Measurements from ENCODE around the gene LNX2. TPM values are rescaled to one million over a fixed set of nuclear protein-coding genes. Genes with fewer than 3 reads are reported as not detected.

LNX2 gene
- total RNA-seq, 4 donors from 2014 or later, result 5.0 to 6.6 (median 5.7) TPM

GRCh38 chr13:27662738-27663470 lies 42.6 kb upstream of the LNX2 start:
- no peak for DNase-seq (ENCODE audit: low spot score)
- no peak for ATAC-seq (ENCODE audit: low FRiP score)
- TF ChIP-seq, protein P1, sequence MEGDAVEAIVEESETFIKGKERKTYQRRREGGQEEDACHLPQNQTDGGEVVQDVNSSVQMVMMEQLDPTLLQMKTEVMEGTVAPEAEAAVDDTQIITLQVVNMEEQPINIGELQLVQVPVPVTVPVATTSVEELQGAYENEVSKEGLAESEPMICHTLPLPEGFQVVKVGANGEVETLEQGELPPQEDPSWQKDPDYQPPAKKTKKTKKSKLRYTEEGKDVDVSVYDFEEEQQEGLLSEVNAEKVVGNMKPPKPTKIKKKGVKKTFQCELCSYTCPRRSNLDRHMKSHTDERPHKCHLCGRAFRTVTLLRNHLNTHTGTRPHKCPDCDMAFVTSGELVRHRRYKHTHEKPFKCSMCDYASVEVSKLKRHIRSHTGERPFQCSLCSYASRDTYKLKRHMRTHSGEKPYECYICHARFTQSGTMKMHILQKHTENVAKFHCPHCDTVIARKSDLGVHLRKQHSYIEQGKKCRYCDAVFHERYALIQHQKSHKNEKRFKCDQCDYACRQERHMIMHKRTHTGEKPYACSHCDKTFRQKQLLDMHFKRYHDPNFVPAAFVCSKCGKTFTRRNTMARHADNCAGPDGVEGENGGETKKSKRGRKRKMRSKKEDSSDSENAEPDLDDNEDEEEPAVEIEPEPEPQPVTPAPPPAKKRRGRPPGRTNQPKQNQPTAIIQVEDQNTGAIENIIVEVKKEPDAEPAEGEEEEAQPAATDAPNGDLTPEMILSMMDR (IDR thresholded peaks at IDR 0.05), result no peak

- TF ChIP-seq, protein P1 (IDR thresholded peaks at IDR 0.05), result no peak
- DNase-seq (ENCODE audit: low spot score), result no peak
- ATAC-seq (ENCODE audit: low FRiP score), result no peak
Observed at GRCh38 chr13:27661017-27661416, 40.7 kb upstream of the LNX2 start.

GRCh38 chr13:27660511-27660910 lies 40.2 kb upstream of the LNX2 start:
- no peak for DNase-seq (ENCODE audit: low spot score)
- no peak for ATAC-seq (ENCODE audit: low FRiP score)
- TF ChIP-seq, protein P1 (IDR thresholded peaks at IDR 0.05), result no peak

DNA sequence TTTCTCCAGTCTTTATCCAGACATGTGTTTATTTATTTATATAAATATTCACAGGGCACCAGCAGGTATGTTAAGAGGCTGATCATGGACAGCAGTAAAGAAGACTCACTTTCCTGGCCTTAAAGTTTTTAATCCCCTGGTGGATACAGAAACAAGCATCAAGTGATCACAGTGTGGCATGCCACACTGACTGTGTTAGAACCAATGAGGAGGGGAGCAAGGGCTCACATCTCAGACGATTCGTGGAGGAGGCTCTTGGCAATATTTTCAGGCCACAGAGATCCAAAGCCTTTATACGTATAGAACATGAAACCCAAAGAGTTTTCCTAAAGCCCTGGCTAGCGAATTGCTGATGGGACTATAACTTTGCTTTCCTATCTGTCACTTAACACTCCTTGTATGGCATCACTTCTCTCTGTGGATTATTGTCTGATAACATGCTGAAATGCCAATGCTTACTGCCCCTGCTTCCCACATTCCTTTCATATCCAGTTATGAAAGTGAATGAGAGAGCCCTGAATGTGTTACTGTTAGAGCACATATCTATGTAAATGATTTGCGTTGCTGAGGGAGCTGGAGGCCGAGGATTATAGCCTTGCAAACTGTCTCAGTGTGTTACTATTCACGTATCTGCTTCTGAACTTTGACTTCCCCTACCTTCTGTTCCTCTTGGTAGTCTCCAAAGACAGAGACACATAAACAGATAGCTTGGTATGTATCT lies 39.0 kb upstream of the LNX2 start:
- no peak for ATAC-seq (ENCODE audit: low FRiP score)
- TF ChIP-seq, protein P1 (IDR thresholded peaks at IDR 0.05), result no peak
- DNase-seq (ENCODE audit: low spot score), result no peak

GRCh38 chr13:27658546-27658945 lies 38.2 kb upstream of the LNX2 start:
- ATAC-seq (ENCODE audit: low FRiP score) (no peak), DNase-seq (ENCODE audit: low spot score) (no peak)
- TF ChIP-seq, protein P1 (IDR thresholded peaks at IDR 0.05), result no peak

- no peak for DNase-seq (ENCODE audit: low spot score)
- no peak for ATAC-seq (ENCODE audit: low FRiP score)
- TF ChIP-seq, protein P1 (IDR thresholded peaks at IDR 0.05), result no peak
Observed at GRCh38 chr13:27657724-27658123, 37.4 kb upstream of the LNX2 start.

GRCh38 chr13:27654816-27655215 lies 34.5 kb upstream of the LNX2 start:
- DNase-seq (ENCODE audit: low spot score) (no peak), ATAC-seq (ENCODE audit: low FRiP score) (no peak)

More at GRCh38 chr13:27654816-27655215, 34.5 kb upstream of the LNX2 start:
- TF ChIP-seq, protein P1 (IDR thresholded peaks at IDR 0.05), result no peak

All from omental fat pad (tissue), 4 donors.